Subcutaneous adipose tissue (tissue), 4 donors: ENCODE data around the gene ANKRD66. TPM values are rescaled to one million over a fixed set of nuclear protein-coding genes. Genes with fewer than 3 reads are reported as not detected.

ENCODE experiments used
- total RNA-seq, 4 donors: library from RNA; depleted of rRNA; stranded (reverse); fragments of >200 nt; gene quantifications; one replicate each; pipeline ENCODE4 v1.1.0, GENCODE V29; 2016
- TF ChIP-seq, protein P1 (sequence below): fragments of 450-650 bp; IDR thresholded peaks from one replicate; pipeline ENCODE4 v1.5.1; 2016; ENCODE audit warnings: low read depth, mild to moderate bottlenecking, control low read depth, antibody characterized with exemption, moderate library complexity

The ANKRD66 gene
- total RNA-seq, 4 donors from 2014 or later, result not detected

GRCh38 chr6:46795816-46796215 lies 49.1 kb downstream of the ANKRD66 start:
- TF ChIP-seq, protein P1, sequence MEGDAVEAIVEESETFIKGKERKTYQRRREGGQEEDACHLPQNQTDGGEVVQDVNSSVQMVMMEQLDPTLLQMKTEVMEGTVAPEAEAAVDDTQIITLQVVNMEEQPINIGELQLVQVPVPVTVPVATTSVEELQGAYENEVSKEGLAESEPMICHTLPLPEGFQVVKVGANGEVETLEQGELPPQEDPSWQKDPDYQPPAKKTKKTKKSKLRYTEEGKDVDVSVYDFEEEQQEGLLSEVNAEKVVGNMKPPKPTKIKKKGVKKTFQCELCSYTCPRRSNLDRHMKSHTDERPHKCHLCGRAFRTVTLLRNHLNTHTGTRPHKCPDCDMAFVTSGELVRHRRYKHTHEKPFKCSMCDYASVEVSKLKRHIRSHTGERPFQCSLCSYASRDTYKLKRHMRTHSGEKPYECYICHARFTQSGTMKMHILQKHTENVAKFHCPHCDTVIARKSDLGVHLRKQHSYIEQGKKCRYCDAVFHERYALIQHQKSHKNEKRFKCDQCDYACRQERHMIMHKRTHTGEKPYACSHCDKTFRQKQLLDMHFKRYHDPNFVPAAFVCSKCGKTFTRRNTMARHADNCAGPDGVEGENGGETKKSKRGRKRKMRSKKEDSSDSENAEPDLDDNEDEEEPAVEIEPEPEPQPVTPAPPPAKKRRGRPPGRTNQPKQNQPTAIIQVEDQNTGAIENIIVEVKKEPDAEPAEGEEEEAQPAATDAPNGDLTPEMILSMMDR, result no peak

GRCh38 chr6:46796848-46797580 lies 50.3 kb downstream of the ANKRD66 start:
- TF ChIP-seq, protein P1, result no peak

- TF ChIP-seq, protein P1, result no peak
Measured at GRCh38 chr6:46799657-46800056, 52.9 kb downstream of the ANKRD66 start.

DNA sequence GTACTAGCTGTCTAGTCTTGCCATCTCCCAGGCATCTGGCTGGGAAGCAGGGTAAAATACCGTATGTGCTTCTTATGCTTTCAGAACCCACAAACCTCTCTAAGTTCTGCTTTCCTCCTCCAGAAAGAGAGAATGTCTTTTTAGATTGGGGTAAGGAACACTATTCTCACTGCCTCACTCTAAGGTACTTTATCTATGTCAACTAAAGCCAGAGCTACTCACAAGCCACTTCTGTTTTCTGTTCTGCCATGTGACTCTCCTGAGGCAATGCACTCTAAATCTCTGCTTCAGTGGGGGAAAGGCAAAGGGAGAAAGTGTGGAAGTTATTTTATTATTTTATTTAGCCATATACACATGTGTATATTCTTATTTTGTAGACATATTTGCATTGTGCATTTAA lies 62.1 kb downstream of the ANKRD66 start:
- TF ChIP-seq, protein P1, result no peak

Other genes starting within 250 kb of the ANKRD66 start
- 1 to 10 TPM in 2 of 4 donors, under 1 TPM in 2; 0.88 to 2.0 (median 1.1) TPM for gene CYP39A1, start 94.1 kb upstream of the ANKRD66 start, total RNA-seq
- gene SLC25A27, start 94.0 kb upstream of the ANKRD66 start, total RNA-seq, result 10 to 100 TPM; 20.7 to 36.7 (median 28.2) TPM
- gene TDRD6, start 59.0 kb upstream of the ANKRD66 start, total RNA-seq, result 1 to 10 TPM in 1 of 4 donors, under 1 TPM in 3; 0.51 to 2.1 (median 0.82) TPM
- 10 to 100 TPM in 1 of 4 donors, 1 to 10 TPM in 3; 2.4 to 65.6 (median 3.8) TPM for gene PLA2G7, start 11.6 kb upstream of the ANKRD66 start, total RNA-seq
- under 1 TPM in 1 of 4 donors, not detected in 3; 0.65 TPM for gene MEP1A, start 46.5 kb downstream of the ANKRD66 start, total RNA-seq
- 100 to 1,000 TPM in 2 of 4 donors, 10 to 100 TPM in 2; 30.4 to 144 (median 73.9) TPM for gene ADGRF5, start 175.0 kb downstream of the ANKRD66 start, total RNA-seq